ENCODE results near the gene ARHGAP15. TPM values are rescaled to one million over a fixed set of nuclear protein-coding genes. Genes with fewer than 3 reads are reported as not detected.

ARHGAP15 gene
- total RNA-seq, 1 experiment from 2014 or later: 0.41 TPM

- H3K27me3 ChIP-seq (ENCODE audit: control insufficient read depth, insufficient read depth, low read length): no peaks in the 10 kb centered on the region; the same call in 1 of the 2 replicates
- DNase-seq (ENCODE audit: low read depth, low spot score) (no peak), ATAC-seq (no peak)
- no peak overlapping the region for H3K27ac ChIP-seq (ENCODE audit: low read length)
- H3K4me3 ChIP-seq (ENCODE audit: low read depth in 2 of 2, low read length in 2 of 2): no peak overlapping the region
- H3K4me1 ChIP-seq (ENCODE audit: control insufficient read depth, insufficient read depth, low read length): no peaks in the 10 kb centered on the region
- H3K9me3 ChIP-seq (ENCODE audit: control insufficient read depth, insufficient read depth, low read depth, low read length): no peaks in the 10 kb centered on the region
- intact Hi-C loops (cut with micrococcal nuclease; ENCODE audit: unreplicated experiment) (no loop called here), in situ Hi-C loops (cut with HindIII; ENCODE audit: low pct_unique_long_range_greater_than_20kb, low sequenced_read_pairs) (no loop called here)
- CTCF ChIA-PET: no interaction called here
- POLR2A ChIA-PET: no interaction called here
- no TSS peak for BruUV-seq (replicated peaks)
- H3K36me3 ChIP-seq (ENCODE audit: control insufficient read depth, insufficient read depth, low read length): no peaks in the 10 kb centered on the region
- TF ChIP-seq TCF7L2 (IDR thresholded peaks at IDR 0.05; ENCODE audit: low read depth, low read length) (no peak), REST (IDR thresholded peaks at IDR 0.05; ENCODE audit: insufficient read depth in 1 of 2, low read depth in 2 of 2, low read length in 1 of 2) (no peak), SIN3A (IDR thresholded peaks at IDR 0.05; ENCODE audit: borderline replicate concordance, insufficient read depth, low read depth, low read length) (no peak), POLR2AphosphoS5 (IDR thresholded peaks at IDR 0.05; ENCODE audit: low read depth, low read length) (no peak), CTCF (IDR thresholded peaks at IDR 0.05) (no peak)
These were observed 21.1 kb downstream of the ARHGAP15 start for GRCh38 chr2:143150287-143150686.

DNA sequence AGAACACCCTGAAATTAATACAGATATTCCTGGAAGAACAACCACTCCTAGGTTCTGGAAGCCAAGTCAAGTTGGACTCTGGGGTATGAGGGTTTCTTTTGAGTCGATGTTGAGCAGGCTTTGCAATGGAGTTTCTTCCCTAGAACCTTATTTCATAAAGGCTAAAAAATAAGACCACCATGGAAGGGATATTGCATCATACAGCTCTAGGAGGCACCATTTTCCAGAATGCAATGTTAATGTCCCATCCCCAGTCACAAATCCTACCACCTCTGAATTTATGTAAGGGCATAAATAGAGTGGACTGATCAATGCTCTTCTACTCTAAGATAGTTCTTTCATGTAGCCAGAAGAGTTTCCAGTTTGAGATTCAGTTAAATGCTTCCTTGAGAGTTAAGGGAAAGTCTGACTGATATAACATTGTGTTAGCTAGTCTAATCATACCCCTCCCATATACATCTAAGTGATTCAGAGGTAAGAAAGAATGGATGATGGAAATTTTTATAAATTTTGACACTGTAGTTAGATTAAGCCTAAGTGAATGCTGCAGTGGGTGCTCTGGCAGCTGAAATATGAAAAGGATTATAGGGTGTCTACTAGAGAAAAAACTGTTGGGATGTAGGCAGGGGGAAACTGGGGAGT, 22.0 kb downstream of the ARHGAP15 start:
- H3K4me3 ChIP-seq (ENCODE audit: low read depth in 2 of 2, low read length in 2 of 2): no peak overlapping the region
- TF ChIP-seq SIN3A (IDR thresholded peaks at IDR 0.05; ENCODE audit: borderline replicate concordance, insufficient read depth, low read depth, low read length) (no peak), TCF7L2 (IDR thresholded peaks at IDR 0.05; ENCODE audit: low read depth, low read length) (no peak), CTCF (IDR thresholded peaks at IDR 0.05) (no peak), REST (IDR thresholded peaks at IDR 0.05; ENCODE audit: insufficient read depth in 1 of 2, low read depth in 2 of 2, low read length in 1 of 2) (no peak), POLR2AphosphoS5 (IDR thresholded peaks at IDR 0.05; ENCODE audit: low read depth, low read length) (no peak)
- ATAC-seq (no peak), DNase-seq (ENCODE audit: low read depth, low spot score) (no peak)
- no peaks in the 10 kb centered on the region; the same call in 1 of the 2 replicates for H3K27me3 ChIP-seq (ENCODE audit: control insufficient read depth, insufficient read depth, low read length)
- no peaks in the 10 kb centered on the region for H3K4me1 ChIP-seq (ENCODE audit: control insufficient read depth, insufficient read depth, low read length)
- in situ Hi-C loops (cut with HindIII; ENCODE audit: low pct_unique_long_range_greater_than_20kb, low sequenced_read_pairs): no loop called here
- no peaks in the 10 kb centered on the region for H3K9me3 ChIP-seq (ENCODE audit: control insufficient read depth, insufficient read depth, low read depth, low read length)
- BruUV-seq (replicated peaks): no TSS peak
- no peak overlapping the region for H3K27ac ChIP-seq (ENCODE audit: low read length)
- intact Hi-C loops (cut with micrococcal nuclease; ENCODE audit: unreplicated experiment): no loop called here
- POLR2A ChIA-PET: no interaction called here
- H3K36me3 ChIP-seq (ENCODE audit: control insufficient read depth, insufficient read depth, low read length): no peaks in the 10 kb centered on the region
- CTCF ChIA-PET: no interaction called here
